ENCODE data around the gene ADAM8.

- TF ChIP-seq CTCF (IDR thresholded peaks at IDR 0.05) (no peak), EZH2 (IDR thresholded peaks at IDR 0.05; ENCODE audit: borderline replicate concordance, insufficient read depth, low read depth, low read length, poor library complexity, severe bottlenecking) (no peak)
Observed at GRCh38 chr10:133298466-133298865, 21.8 kb upstream of the ADAM8 start.
